Calu3 (cell line): ENCODE measurements around the gene CD300LB. TPM values are rescaled to one million over a fixed set of nuclear protein-coding genes. Genes with fewer than 3 reads are reported as not detected.

Experiments
- BruUV-seq: library from RNA; stranded (reverse); fragments of 400-500 nt; replicated peaks from 2 replicates; lab custom pipeline; 2021; lab: Mats Ljungman, UMichigan
- CTCF ChIA-PET: fragments of 300-600 bp; sonication (Branson Sonifier 250); formaldehyde crosslinking; loops from one replicate; lab custom pipeline; 2022; ENCODE audit warnings: antibody characterized with exemption; lab: Charles Lee
- DNase-seq: peaks from one replicate; pipeline ENCODE4 v3.0.0; 2022
- H3K27ac Mint-ChIP-seq: one replicate; pipeline ENCODE4 v1.8.0; 2022; ENCODE audit warnings: mixed read lengths; ENCODE audit not compliant: unreplicated experiment
- H3K27me3 Mint-ChIP-seq: one replicate; pipeline ENCODE4 v1.8.0; 2022; ENCODE audit warnings: mixed read lengths; ENCODE audit not compliant: unreplicated experiment
- H3K36me3 Mint-ChIP-seq: one replicate; pipeline ENCODE4 v1.8.0; 2022; ENCODE audit warnings: mild to moderate bottlenecking, moderate library complexity, mixed read lengths; ENCODE audit not compliant: insufficient read depth, unreplicated experiment
- H3K4me1 Mint-ChIP-seq: one replicate; pipeline ENCODE4 v1.8.0; 2022; ENCODE audit warnings: mild to moderate bottlenecking, low read depth, mixed read lengths; ENCODE audit not compliant: unreplicated experiment
- H3K4me3 Mint-ChIP-seq: one replicate; pipeline ENCODE4 v1.8.0; 2022; ENCODE audit warnings: mild to moderate bottlenecking, low read depth, moderate library complexity, mixed read lengths; ENCODE audit not compliant: unreplicated experiment
- H3K9me3 Mint-ChIP-seq: one replicate; pipeline ENCODE4 v1.8.0; 2022; ENCODE audit warnings: low read depth, mixed read lengths; ENCODE audit not compliant: unreplicated experiment
- intact Hi-C: fragments of 100-400 bp; cut with micrococcal nuclease; formaldehyde crosslinking; loops from one replicate; pipeline ENCODE4 v1.10.0; 2022; ENCODE audit not compliant: unreplicated experiment
- total RNA-seq: library from RNA; stranded (reverse); gene quantifications from 2 replicates; pipeline ENCODE4 v1.2.3, GENCODE V29; 2022
- TF ChIP-seq, protein P1 (sequence below): fragments of 200-600 bp; IDR thresholded peaks from one replicate; pipeline ENCODE4 v1.8.0; 2022; ENCODE audit warnings: antibody characterized with exemption; ENCODE audit not compliant: unreplicated experiment

Gene CD300LB
- total RNA-seq, 1 experiment from 2014 or later, result not detected

DNA sequence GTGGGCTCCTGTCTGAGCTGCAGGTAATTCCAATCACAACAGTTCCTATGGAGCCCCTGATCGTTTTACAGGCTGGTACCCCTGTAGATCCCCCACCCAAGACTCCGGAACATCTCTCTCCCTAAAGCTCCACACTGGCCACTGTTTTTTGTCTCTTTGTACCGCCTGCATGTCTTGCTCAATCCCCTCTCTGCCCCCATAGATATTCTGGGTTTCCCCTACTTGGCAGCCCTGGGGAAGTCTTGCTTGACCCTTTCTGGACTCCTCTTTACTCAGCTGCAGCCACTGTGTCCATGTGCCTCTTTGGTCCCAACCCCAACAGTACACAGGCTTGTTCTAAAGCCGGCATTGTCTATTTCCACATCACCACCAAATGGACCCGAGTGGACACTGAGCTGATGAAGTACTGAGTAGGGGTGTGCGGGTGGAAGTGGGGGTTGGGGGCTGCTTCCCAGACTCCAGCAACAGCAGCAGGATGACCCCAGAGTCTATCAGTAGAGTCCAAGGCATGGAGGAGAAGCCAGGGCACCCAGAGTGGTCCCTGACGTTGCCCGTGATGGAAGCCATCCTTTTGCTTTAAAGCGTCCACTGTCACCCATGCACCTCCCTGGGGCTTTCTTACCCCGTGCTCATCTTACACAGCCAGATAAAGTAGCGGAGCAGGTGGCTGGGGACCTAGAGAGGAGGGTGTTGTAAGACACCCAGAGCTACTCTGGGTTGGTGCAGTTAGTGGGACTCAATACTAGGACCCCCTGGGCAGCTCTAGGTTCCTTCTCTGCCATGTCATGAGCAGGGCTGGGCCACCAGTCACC is 6.4 kb downstream of the CD300LB start:
- DNase-seq, result no peak
- Mint-ChIP-seq H3K4me1 (no peaks in the 10 kb centered on the region), H3K36me3 (no peaks in the 10 kb centered on the region), H3K27ac (no peak overlapping the region), H3K9me3 (no peaks in the 10 kb centered on the region), H3K27me3 (peaks cover 97% of the 10 kb centered on the region), H3K4me3 (no peak overlapping the region)
- TF ChIP-seq, protein P1, sequence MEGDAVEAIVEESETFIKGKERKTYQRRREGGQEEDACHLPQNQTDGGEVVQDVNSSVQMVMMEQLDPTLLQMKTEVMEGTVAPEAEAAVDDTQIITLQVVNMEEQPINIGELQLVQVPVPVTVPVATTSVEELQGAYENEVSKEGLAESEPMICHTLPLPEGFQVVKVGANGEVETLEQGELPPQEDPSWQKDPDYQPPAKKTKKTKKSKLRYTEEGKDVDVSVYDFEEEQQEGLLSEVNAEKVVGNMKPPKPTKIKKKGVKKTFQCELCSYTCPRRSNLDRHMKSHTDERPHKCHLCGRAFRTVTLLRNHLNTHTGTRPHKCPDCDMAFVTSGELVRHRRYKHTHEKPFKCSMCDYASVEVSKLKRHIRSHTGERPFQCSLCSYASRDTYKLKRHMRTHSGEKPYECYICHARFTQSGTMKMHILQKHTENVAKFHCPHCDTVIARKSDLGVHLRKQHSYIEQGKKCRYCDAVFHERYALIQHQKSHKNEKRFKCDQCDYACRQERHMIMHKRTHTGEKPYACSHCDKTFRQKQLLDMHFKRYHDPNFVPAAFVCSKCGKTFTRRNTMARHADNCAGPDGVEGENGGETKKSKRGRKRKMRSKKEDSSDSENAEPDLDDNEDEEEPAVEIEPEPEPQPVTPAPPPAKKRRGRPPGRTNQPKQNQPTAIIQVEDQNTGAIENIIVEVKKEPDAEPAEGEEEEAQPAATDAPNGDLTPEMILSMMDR, result no peak
- BruUV-seq, result no TSS peak
- CTCF ChIA-PET, result interaction anchor here (0.6 kb wide), 1 partner anchor 234 kb away, joined by 3 read pairs; no protein-coding TSS in a partner anchor
- intact Hi-C loops, result no loop called here

GRCh38 chr17:74523308-74523707 is 8.0 kb downstream of the CD300LB start:
- TF ChIP-seq, protein P1, result no peak
- H3K4me3 Mint-ChIP-seq, result no peak overlapping the region
- CTCF ChIA-PET, result no interaction called here
- no TSS peak for BruUV-seq
- no peak for DNase-seq
- H3K9me3 Mint-ChIP-seq, result peaks cover 2% of the 10 kb centered on the region
- H3K27ac Mint-ChIP-seq, result no peak overlapping the region
- H3K27me3 Mint-ChIP-seq, result peaks cover 87% of the 10 kb centered on the region
- intact Hi-C loops, result no loop called here
- no peaks in the 10 kb centered on the region for H3K4me1 Mint-ChIP-seq
- H3K36me3 Mint-ChIP-seq, result no peaks in the 10 kb centered on the region

GRCh38 chr17:74522381-74523105 is 8.7 kb downstream of the CD300LB start:
- DNase-seq, result no peak
- TF ChIP-seq, protein P1, result no peak
- no peaks in the 10 kb centered on the region for H3K4me1 Mint-ChIP-seq
- H3K4me3 Mint-ChIP-seq, result no peak overlapping the region
- H3K36me3 Mint-ChIP-seq, result no peaks in the 10 kb centered on the region
- intact Hi-C loops, result no loop called here
- no TSS peak for BruUV-seq
- peaks cover 87% of the 10 kb centered on the region for H3K27me3 Mint-ChIP-seq
- H3K9me3 Mint-ChIP-seq, result peaks cover 2% of the 10 kb centered on the region
- CTCF ChIA-PET, result no interaction called here
- no peak overlapping the region for H3K27ac Mint-ChIP-seq

GRCh38 chr17:74521701-74522201 is 9.5 kb downstream of the CD300LB start:
- Mint-ChIP-seq H3K27ac (no peak overlapping the region), H3K9me3 (peaks cover 2% of the 10 kb centered on the region), H3K4me1 (no peaks in the 10 kb centered on the region), H3K27me3 (peaks cover 87% of the 10 kb centered on the region), H3K4me3 (no peak overlapping the region), H3K36me3 (peaks cover 2% of the 10 kb centered on the region)
- TF ChIP-seq, protein P1, result no peak
- no TSS peak for BruUV-seq
- intact Hi-C loops, result no loop called here
- no peak for DNase-seq
- CTCF ChIA-PET, result no interaction called here
